Measurements from ENCODE around the gene GRK5.
"Not testable (repeated sequence)": the region's sequence is repeated elsewhere in the genome, so short reads cannot be mapped to it uniquely, and the experiment has no call there.

DNA sequence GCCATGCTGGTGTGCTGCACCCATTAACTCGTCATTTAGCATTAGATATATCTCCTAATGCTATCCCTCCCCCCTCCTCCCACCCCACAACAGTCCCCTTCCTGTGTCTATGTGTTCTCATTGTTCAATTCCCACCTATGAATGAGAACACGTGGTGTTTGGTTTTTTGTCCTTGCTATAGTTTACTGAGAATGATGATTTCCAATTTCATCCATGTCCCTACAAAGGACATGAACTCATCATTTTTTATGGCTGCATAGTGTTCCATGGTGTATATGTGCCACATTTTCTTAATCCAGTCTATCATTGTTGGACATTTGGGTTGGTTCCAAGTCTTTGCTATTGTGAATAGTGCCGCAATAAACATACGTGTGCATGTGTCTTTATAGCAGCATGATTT lies 68.8 kb downstream of the GRK5 start:
- TF ChIP-seq, protein P1, sequence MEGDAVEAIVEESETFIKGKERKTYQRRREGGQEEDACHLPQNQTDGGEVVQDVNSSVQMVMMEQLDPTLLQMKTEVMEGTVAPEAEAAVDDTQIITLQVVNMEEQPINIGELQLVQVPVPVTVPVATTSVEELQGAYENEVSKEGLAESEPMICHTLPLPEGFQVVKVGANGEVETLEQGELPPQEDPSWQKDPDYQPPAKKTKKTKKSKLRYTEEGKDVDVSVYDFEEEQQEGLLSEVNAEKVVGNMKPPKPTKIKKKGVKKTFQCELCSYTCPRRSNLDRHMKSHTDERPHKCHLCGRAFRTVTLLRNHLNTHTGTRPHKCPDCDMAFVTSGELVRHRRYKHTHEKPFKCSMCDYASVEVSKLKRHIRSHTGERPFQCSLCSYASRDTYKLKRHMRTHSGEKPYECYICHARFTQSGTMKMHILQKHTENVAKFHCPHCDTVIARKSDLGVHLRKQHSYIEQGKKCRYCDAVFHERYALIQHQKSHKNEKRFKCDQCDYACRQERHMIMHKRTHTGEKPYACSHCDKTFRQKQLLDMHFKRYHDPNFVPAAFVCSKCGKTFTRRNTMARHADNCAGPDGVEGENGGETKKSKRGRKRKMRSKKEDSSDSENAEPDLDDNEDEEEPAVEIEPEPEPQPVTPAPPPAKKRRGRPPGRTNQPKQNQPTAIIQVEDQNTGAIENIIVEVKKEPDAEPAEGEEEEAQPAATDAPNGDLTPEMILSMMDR (IDR thresholded peaks at IDR 0.05) = not testable (repeated sequence)
- not testable (repeated sequence) for TF ChIP-seq ZFX (IDR thresholded peaks at IDR 0.05; ENCODE audit: borderline replicate concordance)
